GM23338 (cell line): ENCODE results near the gene NCK2. TPM values are rescaled to one million over a fixed set of nuclear protein-coding genes. Genes with fewer than 3 reads are reported as not detected.

Source experiments
- ATAC-seq: fragments of 200-7000 bp; cut with Tn5 transposase; 3 replicates; pipeline ENCODE4 v1.9.1; 2020
- DNase-seq: peaks from one replicate; pipeline ENCODE4 v3.0.0-alpha.2; 2015; ENCODE audit warnings: low spot score
- H2AFZ ChIP-seq: fragments of 200-600 bp; sonication (generic); 2 replicates; pipeline ENCODE4 v1.8.0; 2016; ENCODE audit warnings: antibody characterized with exemption, mild to moderate bottlenecking, moderate library complexity
- H3F3A ChIP-seq: fragments of 200-600 bp; sonication (generic); replicated peaks from 2 replicates; pipeline ENCODE4 v1.8.0; 2017; ENCODE audit warnings: antibody characterized with exemption, mixed run types, low read depth
- H3K27ac ChIP-seq: fragments of 200-600 bp; sonication (generic); 2 replicates; pipeline ENCODE4 v1.6.1; 2016; ENCODE audit warnings: low read depth
- H3K27me3 ChIP-seq: fragments of 200-600 bp; sonication (generic); 2 replicates; pipeline ENCODE4 v1.8.0; 2016; ENCODE audit warnings: mild to moderate bottlenecking, mixed run types, moderate library complexity; ENCODE audit not compliant: insufficient read depth
- H3K36me3 ChIP-seq: fragments of 200-600 bp; sonication (generic); 2 replicates; pipeline ENCODE4 v1.8.0; 2016; ENCODE audit warnings: mild to moderate bottlenecking; ENCODE audit not compliant: insufficient read depth
- H3K4me1 ChIP-seq: fragments of 200-600 bp; sonication (generic); 2 replicates; pipeline ENCODE4 v1.8.0; 2016; ENCODE audit warnings: mild to moderate bottlenecking, moderate library complexity; ENCODE audit not compliant: insufficient read depth
- H3K4me2 ChIP-seq: fragments of 200-600 bp; sonication (generic); 2 replicates; pipeline ENCODE4 v1.7.1; 2017; ENCODE audit warnings: mixed run types
- H3K4me3 ChIP-seq: fragments of 200-600 bp; sonication (generic); 2 replicates; pipeline ENCODE4 v1.6.1; 2016; ENCODE audit warnings: mixed run types
- H3K79me2 ChIP-seq: fragments of 200-600 bp; sonication (generic); replicated peaks from 2 replicates; pipeline ENCODE4 v1.8.0; 2017; ENCODE audit warnings: mild to moderate bottlenecking; ENCODE audit not compliant: insufficient read depth
- H3K9me2 ChIP-seq: fragments of 200-600 bp; sonication (generic); 2 replicates; pipeline ENCODE4 v1.8.0; 2017; ENCODE audit not compliant: insufficient read depth
- H4K20me1 ChIP-seq: fragments of 200-600 bp; sonication (generic); replicated peaks from 2 replicates; pipeline ENCODE4 v1.8.0; 2017; ENCODE audit warnings: mild to moderate bottlenecking; ENCODE audit not compliant: insufficient read depth
- H3K27ac Mint-ChIP-seq: 2 replicates; pipeline ENCODE4 v1.8.0; 2020; ENCODE audit warnings: inconsistent platforms, mild to moderate bottlenecking, moderate library complexity, mixed read lengths
- H3K27me3 Mint-ChIP-seq: 3 replicates; pipeline ENCODE4 v1.8.0; 2022; ENCODE audit warnings: low read depth, mild to moderate bottlenecking, moderate library complexity, mixed read lengths, inconsistent platforms; ENCODE audit not compliant: insufficient read depth, poor library complexity
- H3K36me3 Mint-ChIP-seq: 3 replicates; pipeline ENCODE4 v1.8.0; 2021; ENCODE audit warnings: low read depth, mild to moderate bottlenecking, inconsistent platforms, moderate library complexity, mixed read lengths
- H3K4me1 Mint-ChIP-seq: 3 replicates; pipeline ENCODE4 v1.8.0; 2020; ENCODE audit warnings: mild to moderate bottlenecking, inconsistent platforms, mixed read lengths
- H3K4me3 Mint-ChIP-seq: 3 replicates; pipeline ENCODE4 v1.8.0; 2021; ENCODE audit warnings: moderate library complexity, mild to moderate bottlenecking, inconsistent platforms, mixed read lengths
- H3K9me3 Mint-ChIP-seq: 3 replicates; pipeline ENCODE4 v1.8.0; 2020; ENCODE audit warnings: moderate library complexity, mild to moderate bottlenecking, inconsistent platforms, mixed read lengths
- CREB1 ChIP-seq: fragments of 250-450 bp; sonication (Bioruptor Pico); IDR thresholded peaks from 2 replicates; pipeline ENCODE4 v1.5.0; 2020; ENCODE audit warnings: low read depth, mild to moderate bottlenecking, moderate library complexity
- EZH2 ChIP-seq: fragments of 200-600 bp; sonication (generic); IDR thresholded peaks from one replicate; pipeline ENCODE4 v1.8.0; 2017; ENCODE audit warnings: antibody characterized with exemption, mild to moderate bottlenecking, low read depth; ENCODE audit not compliant: unreplicated experiment
- EZH2phosphoT487 ChIP-seq: fragments of 200-600 bp; sonication (generic); IDR thresholded peaks from one replicate; pipeline ENCODE4 v1.8.1; 2018; ENCODE audit warnings: antibody characterized with exemption; ENCODE audit not compliant: unreplicated experiment
- JUNB ChIP-seq: IDR thresholded peaks from one replicate; pipeline ENCODE4 v1.6.1; 2016; ENCODE audit warnings: antibody characterized with exemption; ENCODE audit not compliant: unreplicated experiment
- NANOG ChIP-seq: IDR thresholded peaks from 2 replicates; pipeline ENCODE4 v1.6.1; 2016; ENCODE audit warnings: antibody characterized with exemption, borderline replicate concordance
- POLR2AphosphoS5 ChIP-seq: IDR thresholded peaks from 2 replicates; pipeline ENCODE4 v1.6.1; 2016; ENCODE audit warnings: antibody characterized with exemption, low read depth
- STAT1 ChIP-seq: IDR thresholded peaks from one replicate; pipeline ENCODE4 v1.6.1; 2016; ENCODE audit warnings: antibody characterized with exemption; ENCODE audit not compliant: unreplicated experiment
- ZNF114 ChIP-seq: fragments of 250-450 bp; sonication (Bioruptor Pico); IDR thresholded peaks from 2 replicates; pipeline ENCODE4 v1.5.0; 2020; ENCODE audit warnings: mild to moderate bottlenecking, moderate library complexity
- ZNF331 ChIP-seq: fragments of 250-450 bp; sonication (Bioruptor Pico); IDR thresholded peaks from 2 replicates; pipeline ENCODE4 v1.5.0; 2020; ENCODE audit warnings: low read depth, mild to moderate bottlenecking, moderate library complexity
- polyA plus RNA-seq: library from polyadenylated mRNA; unstranded; fragments of >200 nt; fragmentation: Nextera tagmentation; extraction: Ambion mirVana; gene quantifications from 2 replicates; pipeline ENCODE4 v1.2.1, GENCODE V29; 2016
- total RNA-seq: library from RNA; depleted of rRNA; stranded (reverse); fragments of >200 nt; shearing (Covaris generic); gene quantifications from 2 replicates; pipeline ENCODE4 v1.2.3, GENCODE V29; 2014
- TF ChIP-seq, protein P1 (sequence below): fragments of 250-450 bp; sonication (Bioruptor Pico); IDR thresholded peaks from 2 replicates; pipeline ENCODE4 v1.5.0; 2020; ENCODE audit warnings: mild to moderate bottlenecking, moderate library complexity
- TF ChIP-seq, protein P2 (sequence below): IDR thresholded peaks from one replicate; pipeline ENCODE4 v1.6.1; 2018; ENCODE audit warnings: antibody characterized with exemption; ENCODE audit not compliant: unreplicated experiment
- TF ChIP-seq, protein P3 (sequence below), 2 experiments: fragments of 200-600 bp in 1 of 2; sonication (generic) in 1 of 2; conservative IDR thresholded peaks; 2 replicates each; pipeline versions ENCODE4 v1.5.1 to v1.6.1; 2016 to 2017; ENCODE audit warnings: antibody characterized with exemption in 2 of 2, low read depth in 2 of 2, mild to moderate bottlenecking in 2 of 2, moderate library complexity in 1 of 2
- TF ChIP-seq, protein P4 (sequence below): IDR thresholded peaks from 2 replicates; pipeline ENCODE4 v1.6.1; 2016; ENCODE audit warnings: antibody characterized with exemption

The NCK2 gene
- total and polyA plus RNA-seq, 2 experiments from 2014 or later = 26.9 to 59.9 TPM

DNA sequence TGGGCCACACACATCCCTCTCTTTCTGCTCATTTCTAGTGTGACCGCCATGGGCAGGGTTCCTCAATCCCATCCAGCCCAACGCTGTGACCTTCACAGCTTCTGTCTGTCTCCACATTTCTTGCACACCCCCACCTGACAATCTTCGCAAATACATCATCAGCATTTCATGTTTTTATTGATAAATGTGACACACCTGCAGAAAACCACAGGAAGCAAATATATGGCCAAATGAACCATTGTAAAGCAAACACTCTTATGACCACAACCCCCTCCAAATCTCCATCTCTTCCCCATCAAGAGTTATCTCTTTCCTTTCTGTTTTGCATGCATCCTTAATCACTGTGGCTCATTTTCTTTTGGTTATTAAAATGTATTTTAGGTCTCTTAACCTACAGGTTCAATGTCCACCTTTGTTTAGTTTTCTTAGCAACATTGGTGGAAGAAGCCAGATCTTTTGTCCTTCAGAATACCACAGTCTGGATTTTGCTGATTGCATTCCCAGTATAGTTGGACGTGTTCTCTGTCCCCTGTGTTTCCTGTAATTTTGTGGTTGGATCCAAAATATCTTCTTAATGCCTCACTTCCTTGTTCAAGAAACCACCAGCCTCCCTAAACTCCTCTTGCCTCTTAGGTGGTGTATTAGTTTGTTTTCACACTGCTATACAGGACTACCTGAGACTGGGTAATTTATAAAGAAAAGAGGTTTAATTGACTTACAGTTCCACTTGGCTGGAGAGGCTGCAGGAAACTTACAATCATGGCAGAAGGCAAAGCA, 9.8 kb upstream of the NCK2 start:
- no peak for ATAC-seq
- TF ChIP-seq, protein P1, sequence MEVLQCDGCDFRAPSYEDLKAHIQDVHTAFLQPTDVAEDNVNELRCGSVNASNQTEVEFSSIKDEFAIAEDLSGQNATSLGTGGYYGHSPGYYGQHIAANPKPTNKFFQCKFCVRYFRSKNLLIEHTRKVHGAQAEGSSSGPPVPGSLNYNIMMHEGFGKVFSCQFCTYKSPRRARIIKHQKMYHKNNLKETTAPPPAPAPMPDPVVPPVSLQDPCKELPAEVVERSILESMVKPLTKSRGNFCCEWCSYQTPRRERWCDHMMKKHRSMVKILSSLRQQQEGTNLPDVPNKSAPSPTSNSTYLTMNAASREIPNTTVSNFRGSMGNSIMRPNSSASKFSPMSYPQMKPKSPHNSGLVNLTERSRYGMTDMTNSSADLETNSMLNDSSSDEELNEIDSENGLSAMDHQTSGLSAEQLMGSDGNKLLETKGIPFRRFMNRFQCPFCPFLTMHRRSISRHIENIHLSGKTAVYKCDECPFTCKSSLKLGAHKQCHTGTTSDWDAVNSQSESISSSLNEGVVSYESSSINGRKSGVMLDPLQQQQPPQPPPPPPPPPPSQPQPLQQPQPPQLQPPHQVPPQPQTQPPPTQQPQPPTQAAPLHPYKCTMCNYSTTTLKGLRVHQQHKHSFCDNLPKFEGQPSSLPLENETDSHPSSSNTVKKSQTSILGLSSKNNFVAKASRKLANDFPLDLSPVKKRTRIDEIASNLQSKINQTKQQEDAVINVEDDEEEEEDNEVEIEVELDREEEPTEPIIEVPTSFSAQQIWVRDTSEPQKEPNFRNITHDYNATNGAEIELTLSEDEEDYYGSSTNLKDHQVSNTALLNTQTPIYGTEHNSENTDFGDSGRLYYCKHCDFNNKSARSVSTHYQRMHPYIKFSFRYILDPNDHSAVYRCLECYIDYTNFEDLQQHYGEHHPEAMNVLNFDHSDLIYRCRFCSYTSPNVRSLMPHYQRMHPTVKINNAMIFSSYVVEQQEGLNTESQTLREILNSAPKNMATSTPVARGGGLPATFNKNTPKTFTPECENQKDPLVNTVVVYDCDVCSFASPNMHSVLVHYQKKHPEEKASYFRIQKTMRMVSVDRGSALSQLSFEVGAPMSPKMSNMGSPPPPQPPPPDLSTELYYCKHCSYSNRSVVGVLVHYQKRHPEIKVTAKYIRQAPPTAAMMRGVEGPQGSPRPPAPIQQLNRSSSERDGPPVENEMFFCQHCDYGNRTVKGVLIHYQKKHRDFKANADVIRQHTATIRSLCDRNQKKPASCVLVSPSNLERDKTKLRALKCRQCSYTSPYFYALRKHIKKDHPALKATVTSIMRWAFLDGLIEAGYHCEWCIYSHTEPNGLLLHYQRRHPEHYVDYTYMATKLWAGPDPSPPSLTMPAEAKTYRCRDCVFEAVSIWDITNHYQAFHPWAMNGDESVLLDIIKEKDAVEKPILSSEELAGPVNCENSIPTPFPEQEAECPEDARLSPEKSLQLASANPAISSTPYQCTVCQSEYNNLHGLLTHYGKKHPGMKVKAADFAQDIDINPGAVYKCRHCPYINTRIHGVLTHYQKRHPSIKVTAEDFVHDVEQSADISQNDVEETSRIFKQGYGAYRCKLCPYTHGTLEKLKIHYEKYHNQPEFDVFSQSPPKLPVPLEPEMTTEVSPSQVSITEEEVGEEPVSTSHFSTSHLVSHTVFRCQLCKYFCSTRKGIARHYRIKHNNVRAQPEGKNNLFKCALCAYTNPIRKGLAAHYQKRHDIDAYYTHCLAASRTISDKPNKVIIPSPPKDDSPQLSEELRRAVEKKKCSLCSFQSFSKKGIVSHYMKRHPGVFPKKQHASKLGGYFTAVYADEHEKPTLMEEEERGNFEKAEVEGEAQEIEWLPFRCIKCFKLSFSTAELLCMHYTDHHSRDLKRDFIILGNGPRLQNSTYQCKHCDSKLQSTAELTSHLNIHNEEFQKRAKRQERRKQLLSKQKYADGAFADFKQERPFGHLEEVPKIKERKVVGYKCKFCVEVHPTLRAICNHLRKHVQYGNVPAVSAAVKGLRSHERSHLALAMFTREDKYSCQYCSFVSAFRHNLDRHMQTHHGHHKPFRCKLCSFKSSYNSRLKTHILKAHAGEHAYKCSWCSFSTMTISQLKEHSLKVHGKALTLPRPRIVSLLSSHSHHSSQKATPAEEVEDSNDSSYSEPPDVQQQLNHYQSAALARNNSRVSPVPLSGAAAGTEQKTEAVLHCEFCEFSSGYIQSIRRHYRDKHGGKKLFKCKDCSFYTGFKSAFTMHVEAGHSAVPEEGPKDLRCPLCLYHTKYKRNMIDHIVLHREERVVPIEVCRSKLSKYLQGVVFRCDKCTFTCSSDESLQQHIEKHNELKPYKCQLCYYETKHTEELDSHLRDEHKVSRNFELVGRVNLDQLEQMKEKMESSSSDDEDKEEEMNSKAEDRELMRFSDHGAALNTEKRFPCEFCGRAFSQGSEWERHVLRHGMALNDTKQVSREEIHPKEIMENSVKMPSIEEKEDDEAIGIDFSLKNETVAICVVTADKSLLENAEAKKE (CRISPR knock-in tag) = no peak
- no peak for TF ChIP-seq JUNB
- TF ChIP-seq, protein P2, sequence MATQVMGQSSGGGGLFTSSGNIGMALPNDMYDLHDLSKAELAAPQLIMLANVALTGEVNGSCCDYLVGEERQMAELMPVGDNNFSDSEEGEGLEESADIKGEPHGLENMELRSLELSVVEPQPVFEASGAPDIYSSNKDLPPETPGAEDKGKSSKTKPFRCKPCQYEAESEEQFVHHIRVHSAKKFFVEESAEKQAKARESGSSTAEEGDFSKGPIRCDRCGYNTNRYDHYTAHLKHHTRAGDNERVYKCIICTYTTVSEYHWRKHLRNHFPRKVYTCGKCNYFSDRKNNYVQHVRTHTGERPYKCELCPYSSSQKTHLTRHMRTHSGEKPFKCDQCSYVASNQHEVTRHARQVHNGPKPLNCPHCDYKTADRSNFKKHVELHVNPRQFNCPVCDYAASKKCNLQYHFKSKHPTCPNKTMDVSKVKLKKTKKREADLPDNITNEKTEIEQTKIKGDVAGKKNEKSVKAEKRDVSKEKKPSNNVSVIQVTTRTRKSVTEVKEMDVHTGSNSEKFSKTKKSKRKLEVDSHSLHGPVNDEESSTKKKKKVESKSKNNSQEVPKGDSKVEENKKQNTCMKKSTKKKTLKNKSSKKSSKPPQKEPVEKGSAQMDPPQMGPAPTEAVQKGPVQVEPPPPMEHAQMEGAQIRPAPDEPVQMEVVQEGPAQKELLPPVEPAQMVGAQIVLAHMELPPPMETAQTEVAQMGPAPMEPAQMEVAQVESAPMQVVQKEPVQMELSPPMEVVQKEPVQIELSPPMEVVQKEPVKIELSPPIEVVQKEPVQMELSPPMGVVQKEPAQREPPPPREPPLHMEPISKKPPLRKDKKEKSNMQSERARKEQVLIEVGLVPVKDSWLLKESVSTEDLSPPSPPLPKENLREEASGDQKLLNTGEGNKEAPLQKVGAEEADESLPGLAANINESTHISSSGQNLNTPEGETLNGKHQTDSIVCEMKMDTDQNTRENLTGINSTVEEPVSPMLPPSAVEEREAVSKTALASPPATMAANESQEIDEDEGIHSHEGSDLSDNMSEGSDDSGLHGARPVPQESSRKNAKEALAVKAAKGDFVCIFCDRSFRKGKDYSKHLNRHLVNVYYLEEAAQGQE = no peak
- TF ChIP-seq, protein P3, sequence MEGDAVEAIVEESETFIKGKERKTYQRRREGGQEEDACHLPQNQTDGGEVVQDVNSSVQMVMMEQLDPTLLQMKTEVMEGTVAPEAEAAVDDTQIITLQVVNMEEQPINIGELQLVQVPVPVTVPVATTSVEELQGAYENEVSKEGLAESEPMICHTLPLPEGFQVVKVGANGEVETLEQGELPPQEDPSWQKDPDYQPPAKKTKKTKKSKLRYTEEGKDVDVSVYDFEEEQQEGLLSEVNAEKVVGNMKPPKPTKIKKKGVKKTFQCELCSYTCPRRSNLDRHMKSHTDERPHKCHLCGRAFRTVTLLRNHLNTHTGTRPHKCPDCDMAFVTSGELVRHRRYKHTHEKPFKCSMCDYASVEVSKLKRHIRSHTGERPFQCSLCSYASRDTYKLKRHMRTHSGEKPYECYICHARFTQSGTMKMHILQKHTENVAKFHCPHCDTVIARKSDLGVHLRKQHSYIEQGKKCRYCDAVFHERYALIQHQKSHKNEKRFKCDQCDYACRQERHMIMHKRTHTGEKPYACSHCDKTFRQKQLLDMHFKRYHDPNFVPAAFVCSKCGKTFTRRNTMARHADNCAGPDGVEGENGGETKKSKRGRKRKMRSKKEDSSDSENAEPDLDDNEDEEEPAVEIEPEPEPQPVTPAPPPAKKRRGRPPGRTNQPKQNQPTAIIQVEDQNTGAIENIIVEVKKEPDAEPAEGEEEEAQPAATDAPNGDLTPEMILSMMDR (conservative IDR thresholded peaks at IDR 0.05; ENCODE audit: low read depth in 2 of 2) = no peak
- TF ChIP-seq, protein P4, sequence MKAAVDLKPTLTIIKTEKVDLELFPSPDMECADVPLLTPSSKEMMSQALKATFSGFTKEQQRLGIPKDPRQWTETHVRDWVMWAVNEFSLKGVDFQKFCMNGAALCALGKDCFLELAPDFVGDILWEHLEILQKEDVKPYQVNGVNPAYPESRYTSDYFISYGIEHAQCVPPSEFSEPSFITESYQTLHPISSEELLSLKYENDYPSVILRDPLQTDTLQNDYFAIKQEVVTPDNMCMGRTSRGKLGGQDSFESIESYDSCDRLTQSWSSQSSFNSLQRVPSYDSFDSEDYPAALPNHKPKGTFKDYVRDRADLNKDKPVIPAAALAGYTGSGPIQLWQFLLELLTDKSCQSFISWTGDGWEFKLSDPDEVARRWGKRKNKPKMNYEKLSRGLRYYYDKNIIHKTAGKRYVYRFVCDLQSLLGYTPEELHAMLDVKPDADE = no peak
- no peak for TF ChIP-seq NANOG
- no peak for TF ChIP-seq ZNF114
- TF ChIP-seq CREB1 (CRISPR knock-in tag) = no peak
- TF ChIP-seq EZH2 = no peak
- no peak for TF ChIP-seq STAT1
- TF ChIP-seq POLR2AphosphoS5 = no peak
- no peak for TF ChIP-seq EZH2phosphoT487
- TF ChIP-seq ZNF331 (CRISPR knock-in tag) = no peak
- Mint-ChIP-seq H3K4me1 (peaks cover 9% of the 10 kb centered on the region), H3K27me3 (peaks cover 3% of the 10 kb centered on the region), H3K27ac (no peak overlapping the region), H3K4me3 (no peak overlapping the region), H3K36me3 (no peaks in the 10 kb centered on the region), H3K9me3 (no peaks in the 10 kb centered on the region)
- Histone ChIP-seq H3K79me2 (no peaks in the 10 kb centered on the region), H2AFZ (no peak overlapping the region), H3K27ac (no peak overlapping the region), H4K20me1 (no peaks in the 10 kb centered on the region), H3K27me3 (no peaks in the 10 kb centered on the region), H3K4me1 (no peaks in the 10 kb centered on the region), H3K4me2 (no peak overlapping the region), H3K4me3 (no peak overlapping the region), H3K36me3 (no peaks in the 10 kb centered on the region), H3F3A (no peaks in the 10 kb centered on the region), H3K9me2 (no peaks in the 10 kb centered on the region)
- no peak for DNase-seq
